ENCODE measurements around the gene SNHG17.

Gene SNHG17

DNA sequence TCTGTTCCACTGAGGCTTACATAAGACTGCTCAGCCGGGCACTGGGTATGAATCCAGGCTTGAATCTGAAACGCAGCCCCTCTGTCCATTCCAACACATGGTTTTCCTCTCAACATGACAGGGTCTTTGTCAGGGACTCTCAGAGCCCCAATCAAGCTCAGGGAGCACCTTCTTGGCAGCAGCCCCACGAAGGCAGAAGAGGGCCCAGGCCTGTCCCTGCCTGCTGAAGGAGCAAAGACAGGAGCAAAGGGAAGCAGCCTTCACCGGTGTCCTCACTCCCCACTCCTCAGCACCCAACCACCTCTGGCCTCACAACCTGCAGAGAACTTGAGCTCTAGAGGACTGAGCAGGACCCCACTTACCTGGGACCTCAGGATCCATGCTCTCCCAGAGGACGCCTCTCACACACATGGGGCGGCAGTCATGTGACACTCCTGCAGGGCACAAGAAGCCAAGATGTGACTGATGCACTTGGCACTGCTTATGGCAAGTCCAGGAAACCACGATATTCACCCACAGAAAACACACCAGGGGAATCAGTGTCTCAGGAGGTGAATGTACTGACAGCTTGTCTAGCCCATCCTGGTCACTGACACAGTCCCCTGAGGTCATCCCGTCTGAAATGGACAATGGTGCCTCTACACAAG, 4.3 kb downstream of the SNHG17 start:
- DNase-seq = no peak
- Histone ChIP-seq H4K91ac (ENCODE audit: low read length) (no peak overlapping the region), H4K8ac (ENCODE audit: low read length) (no peak overlapping the region), H3K14ac (ENCODE audit: low read length in 2 of 2) (no peak overlapping the region), H3K4me3 (ENCODE audit: insufficient read depth in 1 of 2, low read depth in 1 of 2, low read length in 2 of 2) (no peak overlapping the region), H3K18ac (ENCODE audit: low read depth in 1 of 2, low read length in 2 of 2) (no peak overlapping the region), H2BK12ac (ENCODE audit: low read length in 2 of 2) (no peak overlapping the region), H3K27me3 (ENCODE audit: control insufficient read depth in 1 of 2, insufficient read depth in 1 of 2, low read length in 2 of 2) (no peaks in the 10 kb centered on the region), H3K4me2 (ENCODE audit: low read length, poor library complexity, severe bottlenecking) (no peak overlapping the region), H2AK5ac (ENCODE audit: low read length, severe bottlenecking) (no peak overlapping the region), H3K79me1 (replicated peaks; ENCODE audit: low read length, poor library complexity, severe bottlenecking) (peaks cover 12% of the 10 kb centered on the region), H3K23ac (ENCODE audit: low read length in 2 of 2) (no peak overlapping the region), H3K4ac (ENCODE audit: low read depth in 1 of 2, low read length in 2 of 2) (no peak overlapping the region), H3K9me3 (ENCODE audit: control insufficient read depth, low read length) (no peaks in the 10 kb centered on the region), H2AFZ (ENCODE audit: low read depth, low read length) (no peak overlapping the region), H3K9ac (ENCODE audit: low read length) (no peak overlapping the region), H2BK120ac (ENCODE audit: low read depth, low read length) (no peak overlapping the region), H3K36me3 (ENCODE audit: control insufficient read depth in 1 of 2, insufficient read depth in 2 of 2, low read depth in 1 of 2, low read length in 2 of 2) (peaks cover 76% of the 10 kb centered on the region in 2 experiments), H2BK5ac (ENCODE audit: low read depth, low read length, poor library complexity, severe bottlenecking) (no peak overlapping the region), H3K27ac (ENCODE audit: low read length, poor library complexity, severe bottlenecking) (no peak overlapping the region), H3K4me1 (ENCODE audit: control insufficient read depth, insufficient read depth, low read depth, low read length) (peaks cover 35% of the 10 kb centered on the region), H2BK15ac (ENCODE audit: low read depth, poor library complexity, severe bottlenecking) (no peak overlapping the region)
- 95% methylated on average over 8 of the region's 8 CpGs for WGBS

DNA sequence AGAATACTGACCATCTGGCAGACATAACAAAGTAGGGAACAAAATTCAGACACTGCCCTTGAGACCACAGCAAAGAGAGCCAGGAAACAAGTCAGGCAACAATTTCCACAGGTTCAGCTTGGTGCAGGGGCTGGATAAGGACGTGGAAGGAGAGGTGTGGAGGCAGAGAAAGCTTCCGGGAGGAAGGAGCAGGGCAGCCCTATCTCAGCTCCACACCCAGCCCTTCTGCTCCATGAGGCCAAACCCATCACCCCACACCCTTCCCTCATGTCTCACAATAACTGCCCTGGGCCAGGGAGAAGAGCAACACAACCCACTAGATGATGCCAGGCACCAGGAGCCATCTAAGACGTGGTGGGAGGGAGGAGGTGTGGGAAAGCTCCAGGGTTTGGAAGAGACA, 5.8 kb downstream of the SNHG17 start:
- Histone ChIP-seq H4K8ac (ENCODE audit: low read length) (no peak overlapping the region), H3K14ac (ENCODE audit: low read length in 2 of 2) (no peak overlapping the region), H3K27ac (ENCODE audit: low read length, poor library complexity, severe bottlenecking) (no peak overlapping the region), H2BK15ac (ENCODE audit: low read depth, poor library complexity, severe bottlenecking) (no peak overlapping the region), H4K91ac (ENCODE audit: low read length) (peak overlapping the region; percentile 12), H3K36me3 (ENCODE audit: control insufficient read depth in 1 of 2, insufficient read depth in 2 of 2, low read depth in 1 of 2, low read length in 2 of 2) (peaks cover 90 to 91% of the 10 kb centered on the region in 2 experiments), H3K27me3 (ENCODE audit: control insufficient read depth in 1 of 2, insufficient read depth in 1 of 2, low read length in 2 of 2) (no peaks in the 10 kb centered on the region), H2AFZ (ENCODE audit: low read depth, low read length) (no peak overlapping the region), H3K4me3 (ENCODE audit: insufficient read depth in 1 of 2, low read depth in 1 of 2, low read length in 2 of 2) (no peak overlapping the region), H3K79me1 (replicated peaks; ENCODE audit: low read length, poor library complexity, severe bottlenecking) (peaks cover 21% of the 10 kb centered on the region), H3K18ac (ENCODE audit: low read depth in 1 of 2, low read length in 2 of 2) (no peak overlapping the region), H2BK120ac (ENCODE audit: low read depth, low read length) (no peak overlapping the region), H3K4me1 (ENCODE audit: control insufficient read depth, insufficient read depth, low read depth, low read length) (peaks cover 39% of the 10 kb centered on the region), H3K23ac (ENCODE audit: low read length in 2 of 2) (no peak overlapping the region), H3K9ac (ENCODE audit: low read length) (no peak overlapping the region), H3K9me3 (ENCODE audit: control insufficient read depth, low read length) (no peaks in the 10 kb centered on the region), H2BK12ac (ENCODE audit: low read length in 2 of 2) (no peak overlapping the region), H3K4ac (ENCODE audit: low read depth in 1 of 2, low read length in 2 of 2) (no peak overlapping the region), H2AK5ac (ENCODE audit: low read length, severe bottlenecking) (no peak overlapping the region), H3K4me2 (ENCODE audit: low read length, poor library complexity, severe bottlenecking) (no peak overlapping the region), H2BK5ac (ENCODE audit: low read depth, low read length, poor library complexity, severe bottlenecking) (no peak overlapping the region)
- WGBS = 100% methylated on average over 1 of the region's 3 CpGs
- DNase-seq = no peak

DNA sequence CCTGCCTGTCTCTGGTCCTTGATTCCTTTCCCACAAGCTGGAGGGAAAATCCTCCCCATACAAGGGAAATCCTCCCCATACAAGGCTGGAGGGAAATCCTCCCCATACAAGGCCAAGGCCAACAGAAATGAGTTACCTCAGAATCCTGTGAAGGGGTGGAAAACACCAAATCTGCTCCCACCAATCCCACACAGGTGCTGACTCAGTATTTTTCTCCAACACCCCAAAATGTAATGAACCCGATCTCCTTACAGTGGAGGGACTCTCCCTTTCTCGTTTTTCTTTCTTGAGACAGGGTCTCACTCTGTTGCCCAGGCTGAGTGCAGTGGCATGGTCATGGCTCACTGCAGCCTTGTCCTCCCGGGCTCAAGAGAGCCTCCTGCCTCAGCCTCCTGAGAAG, 6.3 kb downstream of the SNHG17 start:
- Histone ChIP-seq H3K27ac (ENCODE audit: low read length, poor library complexity, severe bottlenecking) (no peak overlapping the region), H3K23ac (ENCODE audit: low read length in 2 of 2) (no peak overlapping the region), H3K27me3 (ENCODE audit: control insufficient read depth in 1 of 2, insufficient read depth in 1 of 2, low read length in 2 of 2) (no peaks in the 10 kb centered on the region), H2BK12ac (ENCODE audit: low read length in 2 of 2) (no peak overlapping the region), H3K18ac (ENCODE audit: low read depth in 1 of 2, low read length in 2 of 2) (no peak overlapping the region), H3K14ac (ENCODE audit: low read length in 2 of 2) (no peak overlapping the region), H4K8ac (ENCODE audit: low read length) (no peak overlapping the region), H3K9ac (ENCODE audit: low read length) (no peak overlapping the region), H2BK5ac (ENCODE audit: low read depth, low read length, poor library complexity, severe bottlenecking) (no peak overlapping the region), H3K4me2 (ENCODE audit: low read length, poor library complexity, severe bottlenecking) (no peak overlapping the region), H3K79me1 (replicated peaks; ENCODE audit: low read length, poor library complexity, severe bottlenecking) (peaks cover 21% of the 10 kb centered on the region), H3K4me1 (ENCODE audit: control insufficient read depth, insufficient read depth, low read depth, low read length) (peaks cover 37% of the 10 kb centered on the region), H2AK5ac (ENCODE audit: low read length, severe bottlenecking) (no peak overlapping the region), H4K91ac (ENCODE audit: low read length) (no peak overlapping the region), H2BK120ac (ENCODE audit: low read depth, low read length) (no peak overlapping the region), H3K36me3 (ENCODE audit: control insufficient read depth in 1 of 2, insufficient read depth in 2 of 2, low read depth in 1 of 2, low read length in 2 of 2) (peaks cover 94% of the 10 kb centered on the region in 2 experiments), H2BK15ac (ENCODE audit: low read depth, poor library complexity, severe bottlenecking) (no peak overlapping the region), H3K9me3 (ENCODE audit: control insufficient read depth, low read length) (no peaks in the 10 kb centered on the region), H2AFZ (ENCODE audit: low read depth, low read length) (no peak overlapping the region), H3K4me3 (ENCODE audit: insufficient read depth in 1 of 2, low read depth in 1 of 2, low read length in 2 of 2) (no peak overlapping the region), H3K4ac (ENCODE audit: low read depth in 1 of 2, low read length in 2 of 2) (no peak overlapping the region)
- DNase-seq = no peak
- over 99% methylated on average over 3 of the region's 3 CpGs for WGBS

DNA sequence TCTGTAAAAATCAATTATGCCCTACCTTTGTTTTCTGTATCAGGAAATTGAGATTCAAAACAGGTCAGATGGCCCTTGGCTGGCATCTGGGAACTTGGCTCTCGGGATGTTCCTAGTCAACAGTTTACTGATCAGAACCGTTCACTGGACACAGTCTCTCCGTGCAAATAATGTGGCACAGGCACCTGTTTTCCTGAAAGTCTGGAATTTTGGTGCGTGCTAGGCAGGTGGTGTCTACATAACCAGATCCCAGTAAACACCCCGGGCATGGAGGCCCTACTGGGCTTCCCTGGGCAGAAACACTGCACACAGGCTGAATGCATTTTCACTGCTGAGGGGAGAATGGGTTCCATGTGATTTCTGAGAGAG, 7.5 kb downstream of the SNHG17 start:
- H2BK15ac ChIP-seq (ENCODE audit: low read depth, poor library complexity, severe bottlenecking) = no peak overlapping the region
- H2BK5ac ChIP-seq (ENCODE audit: low read depth, low read length, poor library complexity, severe bottlenecking) = no peak overlapping the region
- no peak overlapping the region for H3K27ac ChIP-seq (ENCODE audit: low read length, poor library complexity, severe bottlenecking)
- H3K4ac ChIP-seq (ENCODE audit: low read depth in 1 of 2, low read length in 2 of 2) = no peak overlapping the region
- no peak overlapping the region for H2BK12ac ChIP-seq (ENCODE audit: low read length in 2 of 2)
- H2BK120ac ChIP-seq (ENCODE audit: low read depth, low read length) = no peak overlapping the region
- 91% methylated on average over 5 of the region's 5 CpGs for WGBS
- no peak overlapping the region for H4K91ac ChIP-seq (ENCODE audit: low read length)
- H3K9me3 ChIP-seq (ENCODE audit: control insufficient read depth, low read length) = no peaks in the 10 kb centered on the region
- no peak overlapping the region for H3K4me3 ChIP-seq (ENCODE audit: insufficient read depth in 1 of 2, low read depth in 1 of 2, low read length in 2 of 2)
- no peak overlapping the region for H3K18ac ChIP-seq (ENCODE audit: low read depth in 1 of 2, low read length in 2 of 2)
- H3K23ac ChIP-seq (ENCODE audit: low read length in 2 of 2) = no peak overlapping the region
- peaks cover 91 to 94% of the 10 kb centered on the region in 2 experiments for H3K36me3 ChIP-seq (ENCODE audit: control insufficient read depth in 1 of 2, insufficient read depth in 2 of 2, low read depth in 1 of 2, low read length in 2 of 2)
- no peak overlapping the region for H2AK5ac ChIP-seq (ENCODE audit: low read length, severe bottlenecking)
- no peak overlapping the region for H2AFZ ChIP-seq (ENCODE audit: low read depth, low read length)
- peaks cover 24% of the 10 kb centered on the region for H3K79me1 ChIP-seq (replicated peaks; ENCODE audit: low read length, poor library complexity, severe bottlenecking)
- peaks cover 29% of the 10 kb centered on the region for H3K4me1 ChIP-seq (ENCODE audit: control insufficient read depth, insufficient read depth, low read depth, low read length)
- H4K8ac ChIP-seq (ENCODE audit: low read length) = no peak overlapping the region
- no peak overlapping the region for H3K9ac ChIP-seq (ENCODE audit: low read length)
- no peak overlapping the region for H3K4me2 ChIP-seq (ENCODE audit: low read length, poor library complexity, severe bottlenecking)
- DNase-seq = no peak
- no peaks in the 10 kb centered on the region for H3K27me3 ChIP-seq (ENCODE audit: control insufficient read depth in 1 of 2, insufficient read depth in 1 of 2, low read length in 2 of 2)
- H3K14ac ChIP-seq (ENCODE audit: low read length in 2 of 2) = no peak overlapping the region
